K562 treated with DMSO at 1 percent for 48 hours (cell line): Measurements from ENCODE around the gene SRGAP1. TPM values are rescaled to one million over a fixed set of nuclear protein-coding genes. Genes with fewer than 3 reads are reported as not detected.

Experiments
- total RNA-seq: library from RNA; unstranded; fragments of 300-600 nt; gene quantifications from 2 replicates; pipeline ENCODE4 v1.2.3, GENCODE V29; 2022; ENCODE audit warnings: low replicate concordance; ENCODE audit errors: extremely low read depth

Gene SRGAP1
- not detected in 2 replicates for total RNA-seq

DNA sequence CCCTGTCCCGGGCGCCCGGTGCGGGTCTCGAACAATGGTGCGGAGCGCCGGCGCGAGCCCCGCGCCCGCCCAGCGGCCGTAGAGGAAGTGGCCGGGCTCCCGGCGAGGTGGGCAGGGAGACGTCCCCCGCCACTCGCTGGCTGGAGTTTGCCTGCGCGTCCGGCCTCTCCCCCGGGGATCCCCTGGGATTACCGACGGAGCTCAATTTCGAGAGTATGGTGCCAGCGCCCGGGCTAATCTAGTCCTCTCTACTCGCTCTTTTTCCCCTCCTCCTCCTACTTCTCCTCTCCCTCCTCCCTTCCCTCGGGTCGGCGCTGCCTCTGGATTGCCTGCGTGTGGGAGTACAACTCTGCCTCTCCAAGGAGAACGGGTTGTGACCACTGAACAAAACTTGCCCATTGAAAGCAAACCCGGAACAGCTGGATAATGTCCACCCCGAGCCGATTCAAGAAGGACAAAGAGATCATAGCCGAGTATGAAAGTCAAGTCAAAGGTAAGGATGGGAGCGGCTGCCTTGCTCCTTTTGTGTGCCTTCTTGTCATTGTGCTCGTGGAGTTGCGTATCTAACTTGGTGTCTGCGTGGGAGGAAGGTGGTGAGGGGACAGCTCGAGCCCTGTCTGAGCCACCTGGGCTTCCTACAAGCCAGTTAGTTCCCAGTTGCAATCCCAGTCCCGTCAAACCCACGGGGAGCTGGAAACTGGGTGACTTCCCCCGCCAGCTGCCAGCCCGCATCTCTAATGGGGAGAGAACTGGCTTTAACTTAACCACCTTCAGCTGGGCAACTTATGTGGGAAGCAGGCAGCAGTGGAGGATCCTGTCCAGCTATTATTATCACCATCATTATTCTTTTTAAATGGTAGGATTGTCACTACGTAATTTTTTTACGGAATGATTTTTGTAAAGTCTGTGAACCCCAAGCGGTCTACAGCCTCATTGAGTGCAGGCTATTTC is at the start of gene SRGAP1:
SRGAP1 (plus strand) TSS at position 310 of the 951 bp plus-strand sequence; CDS start at position 427, 117 bp downstream.

Other genes starting within 250 kb of the SRGAP1 start
- not detected in 2 replicates for gene DPY19L2, start 176.2 kb upstream of the SRGAP1 start, total RNA-seq
- gene RXYLT1, start 64.8 kb upstream of the SRGAP1 start, total RNA-seq: not detected in 2 replicates